GM23338 (cell line): ENCODE data around the gene KIFC1. TPM values are rescaled to one million over a fixed set of nuclear protein-coding genes. Genes with fewer than 3 reads are reported as not detected.
"Not testable (repeated sequence)": the region's sequence is repeated elsewhere in the genome, so short reads cannot be mapped to it uniquely, and the experiment has no call there.

ENCODE experiments used
- ATAC-seq: fragments of 200-7000 bp; cut with Tn5 transposase; 3 replicates; pipeline ENCODE4 v1.9.1; 2020
- DNase-seq: peaks from one replicate; pipeline ENCODE4 v3.0.0-alpha.2; 2015; ENCODE audit warnings: low spot score
- H2AFZ ChIP-seq: fragments of 200-600 bp; sonication (generic); 2 replicates; pipeline ENCODE4 v1.8.0; 2016; ENCODE audit warnings: antibody characterized with exemption, mild to moderate bottlenecking, moderate library complexity
- H3F3A ChIP-seq: fragments of 200-600 bp; sonication (generic); replicated peaks from 2 replicates; pipeline ENCODE4 v1.8.0; 2017; ENCODE audit warnings: antibody characterized with exemption, mixed run types, low read depth
- H3K27ac ChIP-seq: fragments of 200-600 bp; sonication (generic); 2 replicates; pipeline ENCODE4 v1.6.1; 2016; ENCODE audit warnings: low read depth
- H3K27me3 ChIP-seq: fragments of 200-600 bp; sonication (generic); 2 replicates; pipeline ENCODE4 v1.8.0; 2016; ENCODE audit warnings: mild to moderate bottlenecking, mixed run types, moderate library complexity; ENCODE audit not compliant: insufficient read depth
- H3K36me3 ChIP-seq: fragments of 200-600 bp; sonication (generic); 2 replicates; pipeline ENCODE4 v1.8.0; 2016; ENCODE audit warnings: mild to moderate bottlenecking; ENCODE audit not compliant: insufficient read depth
- H3K4me1 ChIP-seq: fragments of 200-600 bp; sonication (generic); 2 replicates; pipeline ENCODE4 v1.8.0; 2016; ENCODE audit warnings: mild to moderate bottlenecking, moderate library complexity; ENCODE audit not compliant: insufficient read depth
- H3K4me2 ChIP-seq: fragments of 200-600 bp; sonication (generic); 2 replicates; pipeline ENCODE4 v1.7.1; 2017; ENCODE audit warnings: mixed run types
- H3K4me3 ChIP-seq: fragments of 200-600 bp; sonication (generic); 2 replicates; pipeline ENCODE4 v1.6.1; 2016; ENCODE audit warnings: mixed run types
- H3K79me2 ChIP-seq: fragments of 200-600 bp; sonication (generic); replicated peaks from 2 replicates; pipeline ENCODE4 v1.8.0; 2017; ENCODE audit warnings: mild to moderate bottlenecking; ENCODE audit not compliant: insufficient read depth
- H3K9me2 ChIP-seq: fragments of 200-600 bp; sonication (generic); 2 replicates; pipeline ENCODE4 v1.8.0; 2017; ENCODE audit not compliant: insufficient read depth
- H4K20me1 ChIP-seq: fragments of 200-600 bp; sonication (generic); replicated peaks from 2 replicates; pipeline ENCODE4 v1.8.0; 2017; ENCODE audit warnings: mild to moderate bottlenecking; ENCODE audit not compliant: insufficient read depth
- H3K27ac Mint-ChIP-seq: 2 replicates; pipeline ENCODE4 v1.8.0; 2020; ENCODE audit warnings: inconsistent platforms, mild to moderate bottlenecking, moderate library complexity, mixed read lengths
- H3K27me3 Mint-ChIP-seq: 3 replicates; pipeline ENCODE4 v1.8.0; 2022; ENCODE audit warnings: low read depth, mild to moderate bottlenecking, moderate library complexity, mixed read lengths, inconsistent platforms; ENCODE audit not compliant: insufficient read depth, poor library complexity
- H3K36me3 Mint-ChIP-seq: 3 replicates; pipeline ENCODE4 v1.8.0; 2021; ENCODE audit warnings: low read depth, mild to moderate bottlenecking, inconsistent platforms, moderate library complexity, mixed read lengths
- H3K4me1 Mint-ChIP-seq: 3 replicates; pipeline ENCODE4 v1.8.0; 2020; ENCODE audit warnings: mild to moderate bottlenecking, inconsistent platforms, mixed read lengths
- H3K4me3 Mint-ChIP-seq: 3 replicates; pipeline ENCODE4 v1.8.0; 2021; ENCODE audit warnings: moderate library complexity, mild to moderate bottlenecking, inconsistent platforms, mixed read lengths
- H3K9me3 Mint-ChIP-seq: 3 replicates; pipeline ENCODE4 v1.8.0; 2020; ENCODE audit warnings: moderate library complexity, mild to moderate bottlenecking, inconsistent platforms, mixed read lengths
- EZH2phosphoT487 ChIP-seq: fragments of 200-600 bp; sonication (generic); IDR thresholded peaks from one replicate; pipeline ENCODE4 v1.8.1; 2018; ENCODE audit warnings: antibody characterized with exemption; ENCODE audit not compliant: unreplicated experiment
- JUNB ChIP-seq: IDR thresholded peaks from one replicate; pipeline ENCODE4 v1.6.1; 2016; ENCODE audit warnings: antibody characterized with exemption; ENCODE audit not compliant: unreplicated experiment
- POLR2AphosphoS5 ChIP-seq: IDR thresholded peaks from 2 replicates; pipeline ENCODE4 v1.6.1; 2016; ENCODE audit warnings: antibody characterized with exemption, low read depth
- STAT1 ChIP-seq: IDR thresholded peaks from one replicate; pipeline ENCODE4 v1.6.1; 2016; ENCODE audit warnings: antibody characterized with exemption; ENCODE audit not compliant: unreplicated experiment
- ZNF331 ChIP-seq: fragments of 250-450 bp; sonication (Bioruptor Pico); IDR thresholded peaks from 2 replicates; pipeline ENCODE4 v1.5.0; 2020; ENCODE audit warnings: low read depth, mild to moderate bottlenecking, moderate library complexity
- polyA plus RNA-seq: library from polyadenylated mRNA; unstranded; fragments of >200 nt; fragmentation: Nextera tagmentation; extraction: Ambion mirVana; gene quantifications from 2 replicates; pipeline ENCODE4 v1.2.1, GENCODE V29; 2016
- total RNA-seq: library from RNA; depleted of rRNA; stranded (reverse); fragments of >200 nt; shearing (Covaris generic); gene quantifications from 2 replicates; pipeline ENCODE4 v1.2.3, GENCODE V29; 2014
- TF ChIP-seq, protein P1 (sequence below): IDR thresholded peaks from 2 replicates; pipeline ENCODE4 v1.6.1; 2016; ENCODE audit warnings: antibody characterized with exemption
- TF ChIP-seq, protein P2 (sequence below): fragments of 250-450 bp; sonication (Bioruptor Pico); IDR thresholded peaks from 2 replicates; pipeline ENCODE4 v1.5.0; 2020; ENCODE audit warnings: mild to moderate bottlenecking, moderate library complexity
- TF ChIP-seq, protein P3 (sequence below), 2 experiments: fragments of 200-600 bp in 1 of 2; sonication (generic) in 1 of 2; conservative IDR thresholded peaks; 2 replicates each; pipeline versions ENCODE4 v1.5.1 to v1.6.1; 2016 to 2017; ENCODE audit warnings: antibody characterized with exemption in 2 of 2, low read depth in 2 of 2, mild to moderate bottlenecking in 2 of 2, moderate library complexity in 1 of 2

The KIFC1 gene
- total and polyA plus RNA-seq, 2 experiments from 2014 or later, result 10.3 to 61.7 TPM

DNA sequence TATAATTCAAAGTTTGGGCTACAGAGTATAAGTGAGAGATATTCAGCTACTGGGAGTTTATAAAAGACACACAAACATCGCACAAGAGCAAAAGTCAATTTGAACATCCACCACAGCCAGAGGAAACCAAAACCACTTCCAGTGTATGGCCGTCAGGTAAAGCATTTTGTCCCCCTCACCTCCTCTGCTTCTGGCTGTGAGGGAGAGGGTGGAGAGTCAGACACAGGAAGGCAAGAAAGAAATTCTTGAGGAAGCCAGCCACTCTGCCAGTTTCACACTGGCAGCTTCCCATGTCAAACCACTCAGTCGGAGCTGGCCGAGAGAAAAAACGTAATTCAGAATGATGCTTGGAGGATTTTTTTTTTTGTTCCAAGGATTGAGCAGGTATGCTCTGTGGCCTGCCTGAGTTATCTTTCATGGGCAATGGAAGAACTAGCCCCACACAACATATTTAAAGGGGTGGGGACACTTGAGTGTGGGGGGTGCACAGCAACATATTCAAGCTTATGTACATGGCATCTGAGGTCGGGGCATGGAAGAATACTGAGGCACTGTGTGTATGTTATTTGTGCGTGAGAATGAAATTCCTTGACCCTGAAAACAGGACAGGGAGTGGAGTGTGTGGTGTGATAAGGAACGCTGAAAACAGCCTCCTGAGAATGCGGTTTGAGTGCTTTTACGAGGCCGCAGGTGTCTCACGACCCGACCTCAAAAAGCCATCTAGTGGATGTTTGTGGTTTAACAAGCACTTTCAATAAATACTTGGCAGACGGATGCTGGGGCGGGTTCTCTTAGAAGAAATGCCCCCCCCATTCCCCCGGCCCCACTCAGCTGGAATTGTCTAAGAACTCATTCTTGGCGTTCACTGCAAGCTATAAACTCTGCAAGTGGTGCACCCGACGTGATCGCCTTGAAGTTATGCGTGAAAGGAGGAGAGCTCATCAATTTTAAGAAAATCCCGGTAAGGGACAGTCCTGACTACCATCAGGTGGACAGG, 46.6 kb upstream of the KIFC1 start:
- Histone ChIP-seq H3K4me2 (peak overlapping the region; percentile 44; the same call in 1 of the 2 replicates), H3K27me3 (no peaks in the 10 kb centered on the region), H3K36me3 (no peaks in the 10 kb centered on the region), H2AFZ (peak overlapping the region; percentile 76), H3K27ac (no peak overlapping the region), H4K20me1 (no peaks in the 10 kb centered on the region), H3K4me3 (no peak overlapping the region), H3F3A (0 out of 2 replicates have a peak, but pooled peaks cover 3% of the 10 kb centered on the region), H3K4me1 (peaks cover 8% of the 10 kb centered on the region; the same call in 1 of the 2 replicates), H3K79me2 (no peaks in the 10 kb centered on the region), H3K9me2 (no peaks in the 10 kb centered on the region)
- ATAC-seq (peak; percentile 82), DNase-seq (peak; percentile 93)
- peaks cover 17% of the 10 kb centered on the region for H3K4me1 Mint-ChIP-seq
- H3K9me3 Mint-ChIP-seq, result no peaks in the 10 kb centered on the region
- 0 out of 2 replicates have a peak overlapping the region, but pooled peaks have one; percentile 4 for H3K27ac Mint-ChIP-seq
- H3K27me3 Mint-ChIP-seq, result peaks cover 8% of the 10 kb centered on the region
- peak overlapping the region; percentile 29 for H3K4me3 Mint-ChIP-seq
- H3K36me3 Mint-ChIP-seq, result no peaks in the 10 kb centered on the region
- TF ChIP-seq EZH2phosphoT487 (no peak), POLR2AphosphoS5 (no peak), JUNB (no peak), ZNF331 (no peak), STAT1 (no peak)
- TF ChIP-seq, protein P1, sequence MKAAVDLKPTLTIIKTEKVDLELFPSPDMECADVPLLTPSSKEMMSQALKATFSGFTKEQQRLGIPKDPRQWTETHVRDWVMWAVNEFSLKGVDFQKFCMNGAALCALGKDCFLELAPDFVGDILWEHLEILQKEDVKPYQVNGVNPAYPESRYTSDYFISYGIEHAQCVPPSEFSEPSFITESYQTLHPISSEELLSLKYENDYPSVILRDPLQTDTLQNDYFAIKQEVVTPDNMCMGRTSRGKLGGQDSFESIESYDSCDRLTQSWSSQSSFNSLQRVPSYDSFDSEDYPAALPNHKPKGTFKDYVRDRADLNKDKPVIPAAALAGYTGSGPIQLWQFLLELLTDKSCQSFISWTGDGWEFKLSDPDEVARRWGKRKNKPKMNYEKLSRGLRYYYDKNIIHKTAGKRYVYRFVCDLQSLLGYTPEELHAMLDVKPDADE, result no peak
- TF ChIP-seq, protein P2, sequence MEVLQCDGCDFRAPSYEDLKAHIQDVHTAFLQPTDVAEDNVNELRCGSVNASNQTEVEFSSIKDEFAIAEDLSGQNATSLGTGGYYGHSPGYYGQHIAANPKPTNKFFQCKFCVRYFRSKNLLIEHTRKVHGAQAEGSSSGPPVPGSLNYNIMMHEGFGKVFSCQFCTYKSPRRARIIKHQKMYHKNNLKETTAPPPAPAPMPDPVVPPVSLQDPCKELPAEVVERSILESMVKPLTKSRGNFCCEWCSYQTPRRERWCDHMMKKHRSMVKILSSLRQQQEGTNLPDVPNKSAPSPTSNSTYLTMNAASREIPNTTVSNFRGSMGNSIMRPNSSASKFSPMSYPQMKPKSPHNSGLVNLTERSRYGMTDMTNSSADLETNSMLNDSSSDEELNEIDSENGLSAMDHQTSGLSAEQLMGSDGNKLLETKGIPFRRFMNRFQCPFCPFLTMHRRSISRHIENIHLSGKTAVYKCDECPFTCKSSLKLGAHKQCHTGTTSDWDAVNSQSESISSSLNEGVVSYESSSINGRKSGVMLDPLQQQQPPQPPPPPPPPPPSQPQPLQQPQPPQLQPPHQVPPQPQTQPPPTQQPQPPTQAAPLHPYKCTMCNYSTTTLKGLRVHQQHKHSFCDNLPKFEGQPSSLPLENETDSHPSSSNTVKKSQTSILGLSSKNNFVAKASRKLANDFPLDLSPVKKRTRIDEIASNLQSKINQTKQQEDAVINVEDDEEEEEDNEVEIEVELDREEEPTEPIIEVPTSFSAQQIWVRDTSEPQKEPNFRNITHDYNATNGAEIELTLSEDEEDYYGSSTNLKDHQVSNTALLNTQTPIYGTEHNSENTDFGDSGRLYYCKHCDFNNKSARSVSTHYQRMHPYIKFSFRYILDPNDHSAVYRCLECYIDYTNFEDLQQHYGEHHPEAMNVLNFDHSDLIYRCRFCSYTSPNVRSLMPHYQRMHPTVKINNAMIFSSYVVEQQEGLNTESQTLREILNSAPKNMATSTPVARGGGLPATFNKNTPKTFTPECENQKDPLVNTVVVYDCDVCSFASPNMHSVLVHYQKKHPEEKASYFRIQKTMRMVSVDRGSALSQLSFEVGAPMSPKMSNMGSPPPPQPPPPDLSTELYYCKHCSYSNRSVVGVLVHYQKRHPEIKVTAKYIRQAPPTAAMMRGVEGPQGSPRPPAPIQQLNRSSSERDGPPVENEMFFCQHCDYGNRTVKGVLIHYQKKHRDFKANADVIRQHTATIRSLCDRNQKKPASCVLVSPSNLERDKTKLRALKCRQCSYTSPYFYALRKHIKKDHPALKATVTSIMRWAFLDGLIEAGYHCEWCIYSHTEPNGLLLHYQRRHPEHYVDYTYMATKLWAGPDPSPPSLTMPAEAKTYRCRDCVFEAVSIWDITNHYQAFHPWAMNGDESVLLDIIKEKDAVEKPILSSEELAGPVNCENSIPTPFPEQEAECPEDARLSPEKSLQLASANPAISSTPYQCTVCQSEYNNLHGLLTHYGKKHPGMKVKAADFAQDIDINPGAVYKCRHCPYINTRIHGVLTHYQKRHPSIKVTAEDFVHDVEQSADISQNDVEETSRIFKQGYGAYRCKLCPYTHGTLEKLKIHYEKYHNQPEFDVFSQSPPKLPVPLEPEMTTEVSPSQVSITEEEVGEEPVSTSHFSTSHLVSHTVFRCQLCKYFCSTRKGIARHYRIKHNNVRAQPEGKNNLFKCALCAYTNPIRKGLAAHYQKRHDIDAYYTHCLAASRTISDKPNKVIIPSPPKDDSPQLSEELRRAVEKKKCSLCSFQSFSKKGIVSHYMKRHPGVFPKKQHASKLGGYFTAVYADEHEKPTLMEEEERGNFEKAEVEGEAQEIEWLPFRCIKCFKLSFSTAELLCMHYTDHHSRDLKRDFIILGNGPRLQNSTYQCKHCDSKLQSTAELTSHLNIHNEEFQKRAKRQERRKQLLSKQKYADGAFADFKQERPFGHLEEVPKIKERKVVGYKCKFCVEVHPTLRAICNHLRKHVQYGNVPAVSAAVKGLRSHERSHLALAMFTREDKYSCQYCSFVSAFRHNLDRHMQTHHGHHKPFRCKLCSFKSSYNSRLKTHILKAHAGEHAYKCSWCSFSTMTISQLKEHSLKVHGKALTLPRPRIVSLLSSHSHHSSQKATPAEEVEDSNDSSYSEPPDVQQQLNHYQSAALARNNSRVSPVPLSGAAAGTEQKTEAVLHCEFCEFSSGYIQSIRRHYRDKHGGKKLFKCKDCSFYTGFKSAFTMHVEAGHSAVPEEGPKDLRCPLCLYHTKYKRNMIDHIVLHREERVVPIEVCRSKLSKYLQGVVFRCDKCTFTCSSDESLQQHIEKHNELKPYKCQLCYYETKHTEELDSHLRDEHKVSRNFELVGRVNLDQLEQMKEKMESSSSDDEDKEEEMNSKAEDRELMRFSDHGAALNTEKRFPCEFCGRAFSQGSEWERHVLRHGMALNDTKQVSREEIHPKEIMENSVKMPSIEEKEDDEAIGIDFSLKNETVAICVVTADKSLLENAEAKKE (CRISPR knock-in tag), result no peak
- TF ChIP-seq, protein P3, sequence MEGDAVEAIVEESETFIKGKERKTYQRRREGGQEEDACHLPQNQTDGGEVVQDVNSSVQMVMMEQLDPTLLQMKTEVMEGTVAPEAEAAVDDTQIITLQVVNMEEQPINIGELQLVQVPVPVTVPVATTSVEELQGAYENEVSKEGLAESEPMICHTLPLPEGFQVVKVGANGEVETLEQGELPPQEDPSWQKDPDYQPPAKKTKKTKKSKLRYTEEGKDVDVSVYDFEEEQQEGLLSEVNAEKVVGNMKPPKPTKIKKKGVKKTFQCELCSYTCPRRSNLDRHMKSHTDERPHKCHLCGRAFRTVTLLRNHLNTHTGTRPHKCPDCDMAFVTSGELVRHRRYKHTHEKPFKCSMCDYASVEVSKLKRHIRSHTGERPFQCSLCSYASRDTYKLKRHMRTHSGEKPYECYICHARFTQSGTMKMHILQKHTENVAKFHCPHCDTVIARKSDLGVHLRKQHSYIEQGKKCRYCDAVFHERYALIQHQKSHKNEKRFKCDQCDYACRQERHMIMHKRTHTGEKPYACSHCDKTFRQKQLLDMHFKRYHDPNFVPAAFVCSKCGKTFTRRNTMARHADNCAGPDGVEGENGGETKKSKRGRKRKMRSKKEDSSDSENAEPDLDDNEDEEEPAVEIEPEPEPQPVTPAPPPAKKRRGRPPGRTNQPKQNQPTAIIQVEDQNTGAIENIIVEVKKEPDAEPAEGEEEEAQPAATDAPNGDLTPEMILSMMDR (conservative IDR thresholded peaks at IDR 0.05; ENCODE audit: low read depth in 2 of 2), result peak; percentile 56 to 69

DNA sequence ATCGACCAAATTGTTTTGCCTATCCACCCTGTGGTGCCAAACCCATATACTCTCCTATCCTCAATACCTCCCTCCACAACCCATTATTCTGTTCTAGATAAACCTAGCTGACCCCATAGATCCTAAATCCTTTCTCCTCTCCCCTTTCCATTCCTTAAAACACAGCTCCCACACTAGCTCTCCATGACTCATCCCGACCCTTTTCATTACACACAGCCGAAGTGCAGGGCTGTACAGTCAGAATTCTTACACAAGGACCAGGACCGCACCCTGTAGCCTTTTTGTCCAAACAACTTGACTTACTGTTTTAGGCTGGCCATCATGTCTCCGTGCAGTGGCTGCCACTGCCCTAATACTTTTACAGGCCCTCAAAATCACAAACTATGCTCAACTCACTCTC, 44.7 kb upstream of the KIFC1 start:
- H3K9me3 Mint-ChIP-seq, H3K27me3 Mint-ChIP-seq, H3K36me3 ChIP-seq, H2AFZ ChIP-seq, H3K79me2 ChIP-seq, H3K9me2 ChIP-seq, H3F3A ChIP-seq, H3K4me2 ChIP-seq, DNase-seq, H3K27ac Mint-ChIP-seq, H3K27me3 ChIP-seq, H3K36me3 Mint-ChIP-seq, H3K4me1 ChIP-seq, H4K20me1 ChIP-seq, H3K4me3 Mint-ChIP-seq, ATAC-seq, H3K4me3 ChIP-seq, H3K27ac ChIP-seq: not testable (repeated sequence)
- peaks cover 17% of the 10 kb centered on the region for H3K4me1 Mint-ChIP-seq
